Stomach smooth muscle (tissue), 2 donors: ENCODE data around the gene DCP1A.
A peak's percentile ranks its signal among the peaks of the same experiment; 100 is the strongest.
"Not testable (repeated sequence)": the region's sequence is repeated elsewhere in the genome, so short reads cannot be mapped to it uniquely, and the experiment has no call there.

ENCODE experiments used
- H3K27ac ChIP-seq: one replicate; pipeline ENCODE4 v1.7.0; 2013; ENCODE audit warnings: mild to moderate bottlenecking, low read length, inconsistent platforms
- H3K27me3 ChIP-seq, 2 donors: one replicate each; pipeline ENCODE4 v1.7.0; 2013; ENCODE audit warnings: low read length in 2 of 2; ENCODE audit not compliant: insufficient read depth in 2 of 2, control insufficient read depth in 1 of 2
- H3K36me3 ChIP-seq, 2 donors: one replicate each; pipeline ENCODE4 v1.7.0; 2013; ENCODE audit warnings: low read length in 2 of 2; ENCODE audit not compliant: control insufficient read depth in 2 of 2, insufficient read depth in 2 of 2
- H3K4me1 ChIP-seq: one replicate; pipeline ENCODE4 v1.7.0; 2013; ENCODE audit warnings: low read length; ENCODE audit not compliant: control insufficient read depth, insufficient read depth
- H3K4me3 ChIP-seq, 2 donors: one replicate each; pipeline ENCODE4 v1.7.0; 2013; ENCODE audit warnings: low read length in 2 of 2
- H3K9ac ChIP-seq, 2 donors: one replicate each; pipeline ENCODE4 v1.7.0; 2013; ENCODE audit warnings: low read length in 2 of 2, mild to moderate bottlenecking in 1 of 2
- H3K9me3 ChIP-seq, 2 donors: one replicate each; pipeline ENCODE4 v1.7.0; 2013; ENCODE audit warnings: low read length in 2 of 2; ENCODE audit not compliant: control insufficient read depth in 2 of 2
- donor health status: healthy.
- donor health status: Pancreatic carcinoma.

Gene DCP1A

GRCh38 chr3:53357458-53357857 is 10.1 kb upstream of the DCP1A start:
- Histone ChIP-seq H3K27me3 (no peaks in the 10 kb centered on the region), H3K27ac (no peak overlapping the region), H3K9me3 (no peaks in the 10 kb centered on the region), H3K4me1 (no peaks in the 10 kb centered on the region), H3K4me3 (no peak overlapping the region), H3K36me3 (no peaks in the 10 kb centered on the region), H3K9ac (no peak overlapping the region)

- Histone ChIP-seq H3K27me3 (no peaks in the 10 kb centered on the region), H3K36me3 (no peaks in the 10 kb centered on the region), H3K9me3 (no peaks in the 10 kb centered on the region), H3K4me1 (no peaks in the 10 kb centered on the region), H3K9ac (no peak overlapping the region), H3K4me3 (no peak overlapping the region), H3K27ac (no peak overlapping the region)
Observed at GRCh38 chr3:53354945-53355498, 7.7 kb upstream of the DCP1A start.

GRCh38 chr3:53353202-53353601 is 5.9 kb upstream of the DCP1A start:
- no peak overlapping the region for H3K27ac ChIP-seq
- no peaks in the 10 kb centered on the region for H3K4me1 ChIP-seq
- no peaks in the 10 kb centered on the region for H3K9me3 ChIP-seq
- H3K36me3 ChIP-seq = no peaks in the 10 kb centered on the region
- no peaks in the 10 kb centered on the region for H3K27me3 ChIP-seq
- no peak overlapping the region for H3K9ac ChIP-seq
- no peak overlapping the region for H3K4me3 ChIP-seq

- H3K27me3 ChIP-seq = no peaks in the 10 kb centered on the region
- H3K4me3 ChIP-seq = no peak overlapping the region
- no peak overlapping the region for H3K27ac ChIP-seq
- no peaks in the 10 kb centered on the region for H3K36me3 ChIP-seq
- no peak overlapping the region for H3K9ac ChIP-seq
- no peaks in the 10 kb centered on the region for H3K4me1 ChIP-seq
- H3K9me3 ChIP-seq = no peaks in the 10 kb centered on the region
Observed at GRCh38 chr3:53350652-53351051, 3.3 kb upstream of the DCP1A start.

GRCh38 chr3:53348118-53348517 is 775 bp upstream of the DCP1A start:
- H3K27me3 ChIP-seq, H3K4me1 ChIP-seq, H3K9me3 ChIP-seq, H3K36me3 ChIP-seq: not testable (repeated sequence)
- H3K4me3 ChIP-seq = peak overlapping the region; percentile 32 to 97
- H3K9ac ChIP-seq = peak overlapping the region; percentile 90 to 98
- peak overlapping the region; percentile 95 for H3K27ac ChIP-seq

- H3K4me3 ChIP-seq = peak overlapping the region; percentile 81 to 97
- no peaks in the 10 kb centered on the region for H3K4me1 ChIP-seq
- H3K36me3 ChIP-seq = peaks cover 0 to 2% of the 10 kb centered on the region in 2 donors
- peak overlapping the region; percentile 97 to 98 for H3K9ac ChIP-seq
- H3K27ac ChIP-seq = peak overlapping the region; percentile 95
- no peaks in the 10 kb centered on the region for H3K27me3 ChIP-seq
- H3K9me3 ChIP-seq = no peaks in the 10 kb centered on the region
Observed at GRCh38 chr3:53346922-53347260, 452 bp downstream of the DCP1A start.

GRCh38 chr3:53346514-53346913 is 829 bp downstream of the DCP1A start:
- Histone ChIP-seq H3K9ac (peak overlapping the region; percentile 97 to 98), H3K27ac (peak overlapping the region; percentile 95), H3K27me3 (no peaks in the 10 kb centered on the region)

GRCh38 chr3:53342353-53342752 is 5.0 kb downstream of the DCP1A start:
- Histone ChIP-seq H3K27ac (no peak overlapping the region), H3K9ac (no peak overlapping the region), H3K4me1 (no peaks in the 10 kb centered on the region), H3K36me3 (peaks cover 0 to 13% of the 10 kb centered on the region in 2 donors), H3K9me3 (no peaks in the 10 kb centered on the region), H3K27me3 (no peaks in the 10 kb centered on the region), H3K4me3 (no peak overlapping the region)

More at GRCh38 chr3:53346514-53346913, 829 bp downstream of the DCP1A start:
- Histone ChIP-seq H3K9me3 (no peaks in the 10 kb centered on the region), H3K4me3 (peak overlapping the region; percentile 81 to 97), H3K36me3 (peaks cover 0 to 4% of the 10 kb centered on the region in 2 donors), H3K4me1 (no peaks in the 10 kb centered on the region)

GRCh38 chr3:53337167-53337940 is 10.0 kb downstream of the DCP1A start:
- no peak overlapping the region for H3K9ac ChIP-seq
- H3K27ac ChIP-seq = no peak overlapping the region
- no peaks in the 10 kb centered on the region for H3K9me3 ChIP-seq
- H3K4me1 ChIP-seq = no peaks in the 10 kb centered on the region
- H3K27me3 ChIP-seq = no peaks in the 10 kb centered on the region
- peaks cover 5 to 13% of the 10 kb centered on the region in 2 donors for H3K36me3 ChIP-seq
- H3K4me3 ChIP-seq = no peak overlapping the region

- H3K9me3 ChIP-seq = no peaks in the 10 kb centered on the region
- no peaks in the 10 kb centered on the region for H3K27me3 ChIP-seq
- peaks cover 9 to 11% of the 10 kb centered on the region in 2 donors for H3K36me3 ChIP-seq
- no peak overlapping the region for H3K27ac ChIP-seq
- no peak overlapping the region for H3K4me3 ChIP-seq
- H3K4me1 ChIP-seq = no peaks in the 10 kb centered on the region
- no peak overlapping the region for H3K9ac ChIP-seq
Observed at GRCh38 chr3:53334742-53335141, 12.6 kb downstream of the DCP1A start.

- H3K9ac ChIP-seq = no peak overlapping the region
- no peaks in the 10 kb centered on the region for H3K9me3 ChIP-seq
- H3K36me3 ChIP-seq = peaks cover 7% of the 10 kb centered on the region in 2 donors
- H3K27me3 ChIP-seq = no peaks in the 10 kb centered on the region
- H3K27ac ChIP-seq = no peak overlapping the region
- H3K4me3 ChIP-seq = no peak overlapping the region
- H3K4me1 ChIP-seq = no peaks in the 10 kb centered on the region
Observed at GRCh38 chr3:53331871-53332270, 15.5 kb downstream of the DCP1A start.
